SKM-1 (cell line): ENCODE data around the gene SLC16A9.

Source experiments
- DNase-seq: peaks from one replicate; lab custom pipeline; 2025; ENCODE audit not compliant: unreplicated experiment; lab: John Stamatoyannopoulos, UW

The SLC16A9 gene

GRCh38 chr10:59631882-59632807, 77.5 kb downstream of the SLC16A9 start:
- no peak for DNase-seq

- DNase-seq: no peak
Observed at GRCh38 chr10:59631237-59631636, 78.4 kb downstream of the SLC16A9 start.

- DNase-seq: no peak
Observed at GRCh38 chr10:59628965-59629364, 80.7 kb downstream of the SLC16A9 start.

DNA sequence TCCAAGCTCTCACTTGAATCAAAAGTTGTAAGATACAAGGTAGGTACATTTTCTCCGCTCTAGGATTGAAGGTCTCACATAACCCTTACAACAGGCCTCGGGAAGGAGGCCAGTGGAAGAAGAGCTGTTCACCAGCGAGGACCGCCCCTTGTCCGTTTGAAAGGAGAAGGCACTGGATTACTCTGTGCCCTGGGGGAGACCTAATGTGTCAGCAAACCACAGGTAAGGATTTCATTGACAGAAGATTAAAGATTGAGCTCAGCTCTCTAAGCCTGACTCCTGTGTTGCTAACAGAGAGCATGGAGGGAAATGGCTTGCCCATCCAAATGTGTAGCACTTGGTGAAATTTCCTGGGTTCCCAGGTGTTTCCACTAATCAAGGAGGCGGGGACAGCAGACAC, 81.2 kb downstream of the SLC16A9 start:
- DNase-seq: no peak

DNA sequence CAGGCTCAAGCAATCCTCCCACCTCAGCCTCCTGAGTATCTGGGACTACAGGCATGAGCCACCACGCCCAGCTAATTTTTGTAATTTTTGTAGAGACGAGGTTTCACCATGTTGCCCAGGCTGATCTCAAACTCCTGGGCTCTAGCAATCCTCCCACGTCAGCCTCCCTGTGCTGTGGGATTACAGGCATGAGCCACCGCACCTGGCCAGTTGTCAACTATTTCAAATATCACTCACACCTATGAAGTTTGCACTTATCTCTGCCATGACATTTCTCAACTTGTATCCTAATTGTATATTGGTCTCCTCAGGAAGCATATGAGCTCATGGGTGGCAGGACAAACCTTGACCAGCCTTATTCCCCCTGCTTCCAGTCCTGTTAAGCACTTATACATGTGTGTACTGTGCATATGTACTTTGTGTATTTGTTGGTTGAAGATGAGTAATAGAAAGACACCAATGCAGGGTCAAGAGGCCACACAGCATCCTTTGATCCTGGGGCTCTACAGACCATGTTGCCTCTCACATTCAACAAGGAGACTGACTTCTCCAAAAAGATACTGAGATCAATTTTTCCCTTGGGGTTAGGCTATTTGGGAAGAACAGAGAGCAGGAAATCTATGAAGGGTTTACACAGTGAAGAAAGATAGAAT, 82.2 kb downstream of the SLC16A9 start:
- no peak for DNase-seq

- DNase-seq: no peak
Observed at GRCh38 chr10:59626523-59626869, 83.2 kb downstream of the SLC16A9 start.

DNA sequence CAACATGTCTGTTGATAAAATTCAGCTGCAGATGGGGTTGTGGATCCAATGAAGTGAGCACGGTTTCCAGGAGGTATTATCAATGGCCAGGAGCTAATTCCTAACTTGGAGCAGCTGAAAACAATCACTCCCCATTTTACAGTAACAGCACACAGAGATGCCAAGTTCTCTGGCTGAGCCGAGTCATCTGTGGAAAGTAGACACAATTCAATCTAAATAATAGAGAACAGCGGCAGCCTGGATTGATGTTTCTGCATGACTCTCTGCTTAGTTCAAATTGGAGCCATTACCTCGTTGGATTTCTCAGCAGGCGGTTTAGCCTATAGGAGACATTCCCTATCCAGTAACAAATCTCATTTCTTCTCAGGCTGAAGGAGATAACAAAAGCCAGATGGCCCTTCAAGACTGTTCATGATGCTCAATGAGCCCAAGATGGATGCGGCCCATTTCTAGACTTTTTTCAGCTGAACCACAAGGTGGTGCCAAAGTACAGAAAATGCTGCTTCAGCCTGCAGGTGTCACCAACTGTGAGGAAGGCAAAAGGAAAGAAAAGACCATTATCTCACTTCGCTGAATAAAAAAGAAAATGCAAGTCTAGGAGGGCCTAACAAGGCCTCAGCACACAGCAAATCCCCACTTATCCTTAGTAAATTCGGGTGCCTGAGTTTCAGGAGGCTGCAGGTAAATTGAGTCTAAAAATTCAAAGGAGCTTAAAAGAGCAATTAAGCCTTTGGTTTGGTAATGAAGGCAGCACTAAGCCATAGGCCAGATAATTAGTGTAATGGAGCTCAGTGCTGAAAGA, 83.7 kb downstream of the SLC16A9 start:
- peak; percentile 57 for DNase-seq

DNA sequence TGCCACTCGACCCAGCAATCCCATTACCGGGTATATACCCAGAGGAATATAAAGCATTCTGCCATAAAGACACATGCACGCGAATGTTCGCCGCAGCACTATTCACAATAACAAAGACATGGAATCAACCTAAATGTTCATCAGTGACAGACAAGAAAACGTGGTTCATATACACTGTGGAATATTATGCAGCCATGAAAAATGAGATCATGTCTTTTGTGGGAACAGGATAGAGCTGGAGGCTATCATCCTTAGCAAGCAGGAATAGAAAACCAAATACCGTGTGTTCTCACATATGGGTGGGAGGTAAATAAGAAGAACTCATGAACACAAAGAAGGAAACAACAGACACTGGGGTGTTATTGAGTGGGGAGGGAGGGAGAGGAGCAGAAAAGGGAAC, 84.7 kb downstream of the SLC16A9 start:
- no peak for DNase-seq

- no peak for DNase-seq
Observed at GRCh38 chr10:59624136-59624535, 85.5 kb downstream of the SLC16A9 start.

DNA sequence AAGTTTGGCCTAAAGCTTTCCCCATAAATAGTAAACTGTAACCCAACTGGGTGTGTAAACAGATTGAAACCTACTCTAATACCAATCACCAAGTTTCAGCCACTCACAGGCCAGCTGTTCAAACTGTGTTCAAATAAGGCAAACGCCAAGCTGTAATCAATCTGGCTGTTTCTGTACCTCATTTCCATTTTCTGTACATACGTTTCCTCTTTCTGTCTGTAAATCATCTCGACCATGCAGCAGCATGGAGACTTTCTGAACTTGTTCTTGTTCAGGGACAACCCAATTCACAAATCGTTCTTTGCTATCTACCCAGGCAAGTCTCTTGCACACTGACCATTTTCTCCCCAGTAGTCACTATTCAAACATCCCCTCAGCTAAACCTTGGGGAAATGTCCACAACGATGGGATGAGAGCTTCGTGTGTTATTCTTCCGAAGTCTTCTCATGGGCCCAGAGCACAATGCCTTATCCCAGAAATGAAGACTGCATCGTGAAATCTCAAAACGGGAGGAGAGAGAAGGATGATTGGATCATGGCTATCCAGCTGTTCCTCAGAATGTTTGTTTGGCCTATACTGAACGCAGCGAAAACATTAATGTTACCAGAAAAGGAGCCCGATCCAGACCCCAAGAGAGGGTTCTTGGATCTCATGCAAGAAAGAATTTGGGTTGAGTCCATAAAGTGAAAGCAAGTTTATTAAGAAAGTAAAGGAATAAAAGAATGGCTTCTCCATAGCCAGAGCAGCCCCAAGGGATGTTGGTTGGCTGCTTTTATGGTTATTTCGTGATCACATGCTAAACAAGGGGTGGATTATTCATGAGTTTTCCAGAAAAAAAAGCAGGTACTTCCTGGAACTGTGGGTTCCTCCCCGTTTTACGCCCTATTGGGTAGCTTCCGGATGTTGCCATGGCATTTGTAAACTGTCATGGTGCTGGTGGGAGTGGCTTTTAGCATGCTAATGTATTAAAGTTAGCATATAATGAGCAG, 86.2 kb downstream of the SLC16A9 start:
- no peak for DNase-seq

- peak; percentile 48 for DNase-seq
Observed at GRCh38 chr10:59622320-59623132, 87.1 kb downstream of the SLC16A9 start.

DNA sequence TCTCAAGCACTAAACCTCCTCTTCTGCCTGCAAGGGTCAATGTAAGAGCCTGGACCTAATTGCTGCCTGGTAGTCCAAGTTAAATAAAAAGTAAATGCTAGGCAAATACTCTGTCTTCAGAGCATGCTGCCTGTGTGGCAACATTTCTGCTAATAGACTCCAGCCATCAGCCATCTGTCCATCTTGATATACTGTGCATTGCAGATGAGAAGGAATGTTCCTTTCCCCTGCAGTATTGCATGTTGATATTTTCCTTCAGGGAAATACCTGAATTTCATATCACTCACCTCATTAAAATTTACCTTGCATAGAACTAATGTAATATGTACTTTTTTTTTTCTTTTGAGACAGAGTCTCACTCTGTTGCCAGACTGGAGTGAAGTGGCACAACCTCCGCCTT, 87.9 kb downstream of the SLC16A9 start:
- no peak for DNase-seq

DNA sequence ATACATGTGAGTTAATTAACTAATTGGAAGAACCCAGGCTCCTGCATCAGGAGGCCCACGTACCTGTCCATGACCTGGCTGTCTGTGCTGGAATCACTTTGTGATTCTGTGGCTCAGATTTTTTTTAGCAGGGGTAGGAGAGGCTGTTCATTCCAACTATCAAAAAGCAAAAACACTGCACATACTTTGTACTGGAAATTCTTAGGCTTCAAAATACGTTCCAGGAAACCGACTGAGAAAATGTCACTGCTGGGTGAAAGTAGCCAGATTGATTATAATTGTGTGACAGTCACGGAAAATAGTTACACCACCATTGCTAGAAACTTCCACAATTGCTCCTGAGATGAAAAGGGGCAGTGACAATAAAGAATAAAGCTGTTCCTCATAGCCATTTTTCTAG, 91.0 kb downstream of the SLC16A9 start:
- DNase-seq: no peak

- no peak for DNase-seq
Observed at GRCh38 chr10:59617996-59618395, 91.7 kb downstream of the SLC16A9 start.

DNA sequence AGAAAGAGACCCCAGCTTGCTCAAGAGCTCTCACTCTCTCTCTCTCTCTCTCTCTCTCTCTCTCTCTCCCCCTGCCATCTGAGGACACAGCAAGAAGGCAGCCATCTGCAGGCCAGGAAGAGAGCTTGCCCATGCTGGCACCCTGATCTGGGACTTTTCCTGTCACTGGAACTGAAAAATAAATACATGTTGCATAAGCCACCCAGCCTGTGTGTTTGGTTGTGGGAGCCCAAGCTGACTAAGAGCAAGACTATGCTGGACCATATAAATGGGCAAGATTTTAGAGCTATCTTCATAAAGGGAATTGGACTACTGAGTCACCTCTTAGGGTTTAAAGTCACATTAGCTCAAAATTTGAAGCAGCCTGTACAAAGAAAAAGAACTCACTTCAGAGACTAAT, 98.6 kb downstream of the SLC16A9 start:
- DNase-seq: no peak

DNA sequence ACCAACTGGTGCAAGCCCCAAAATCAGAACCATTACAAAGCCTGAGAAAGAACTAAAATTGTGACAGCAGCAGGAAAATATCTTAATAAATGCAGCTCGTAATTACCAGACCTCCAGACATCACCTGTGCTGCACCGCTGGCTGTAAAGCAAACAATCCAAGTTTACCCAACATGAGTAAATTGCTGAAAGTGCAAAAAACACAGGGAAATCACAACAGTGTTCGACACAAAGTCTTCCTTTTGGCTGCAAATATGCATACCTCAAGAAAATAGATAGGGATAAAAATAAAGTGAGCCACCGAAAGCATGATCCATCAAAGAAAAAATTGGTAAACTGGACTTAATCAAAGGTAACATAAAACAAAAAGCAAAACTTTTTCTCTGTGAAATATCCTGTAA, 101.7 kb downstream of the SLC16A9 start:
- no peak for DNase-seq

DNA sequence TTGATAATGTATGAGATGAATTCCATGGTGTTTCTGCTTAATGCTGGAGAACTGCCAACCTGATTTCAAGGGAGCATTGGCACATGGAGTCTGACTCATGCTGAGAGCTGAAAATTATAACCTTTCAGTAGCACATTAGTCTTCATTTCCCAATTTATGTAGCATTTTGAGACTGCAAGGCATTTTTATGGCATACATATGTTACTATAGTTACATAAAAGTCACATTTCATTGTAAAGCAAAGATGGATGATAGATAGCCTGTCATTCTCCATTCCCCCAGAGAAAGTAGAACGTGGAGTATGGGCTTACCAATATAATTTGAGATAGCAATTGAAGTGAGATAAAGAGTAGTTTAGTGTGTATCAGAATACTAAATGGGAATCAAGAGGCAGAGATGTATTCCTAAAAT, 103.1 kb downstream of the SLC16A9 start:
- no peak for DNase-seq

DNA sequence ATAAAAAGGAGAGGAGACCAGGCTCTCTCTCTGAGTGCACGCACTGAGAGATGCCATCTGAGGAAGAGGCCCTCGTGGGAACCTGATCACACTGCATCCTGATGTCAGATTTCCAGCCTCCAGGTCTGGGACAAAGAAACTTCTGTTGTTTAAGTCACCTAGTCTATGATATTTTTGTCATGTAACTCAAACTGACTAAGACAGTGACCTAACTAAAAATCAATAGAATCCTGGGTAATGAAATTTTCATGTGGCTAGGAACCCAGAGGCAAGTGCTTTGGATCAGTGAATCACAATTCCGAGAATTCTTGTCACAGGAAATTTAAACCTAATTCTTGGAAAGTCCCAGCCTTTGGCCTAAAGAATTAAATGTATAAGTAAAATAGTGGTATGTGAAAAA, 107.7 kb downstream of the SLC16A9 start:
- no peak for DNase-seq
